Measurements from ENCODE around the gene RNU4-1.
"Not testable (repeated sequence)": the region's sequence is repeated elsewhere in the genome, so short reads cannot be mapped to it uniquely, and the experiment has no call there.

The RNU4-1 gene

GRCh38 chr12:120337730-120338129 is 44.7 kb upstream of the RNU4-1 start:
- peaks cover 25% of the 10 kb centered on the region; the same call in 1 of the 2 replicates for H3K9me3 ChIP-seq (ENCODE audit: insufficient read depth, low read length)
- no peaks in the 10 kb centered on the region for H3F3A ChIP-seq (ENCODE audit: insufficient read depth)
- H3K4me3 ChIP-seq (ENCODE audit: insufficient read depth, low read length, poor library complexity, severe bottlenecking): no peak overlapping the region
- H3K9ac ChIP-seq (ENCODE audit: low read length): no peak overlapping the region
- no peaks in the 10 kb centered on the region for H3K27me3 ChIP-seq (ENCODE audit: low read length)
- H4K20me1 ChIP-seq (ENCODE audit: low read depth, low read length): no peaks in the 10 kb centered on the region
- H3K4me2 ChIP-seq (ENCODE audit: low read depth, low read length, poor library complexity, severe bottlenecking): no peak overlapping the region
- no peak overlapping the region for H2AFZ ChIP-seq (ENCODE audit: low read depth, low read length, severe bottlenecking)
- H3K79me2 ChIP-seq (ENCODE audit: insufficient read depth, low read length): no peaks in the 10 kb centered on the region
- TF ChIP-seq EZH2phosphoT487 (conservative IDR thresholded peaks at IDR 0.05; ENCODE audit: low read length) (no peak), CTCF (IDR thresholded peaks at IDR 0.05; ENCODE audit: insufficient read depth, low read length, poor library complexity, severe bottlenecking) (no peak)
- H3K27ac ChIP-seq (ENCODE audit: low read depth, low read length): no peak overlapping the region
- no peaks in the 10 kb centered on the region for H3K36me3 ChIP-seq (ENCODE audit: low read length)
- H3K9me2 ChIP-seq (replicated peaks; ENCODE audit: insufficient read depth, low read length): no peaks in the 10 kb centered on the region

- not testable (repeated sequence) for H3K27me3 ChIP-seq (ENCODE audit: low read length); H3K4me2 ChIP-seq (ENCODE audit: low read depth, low read length, poor library complexity, severe bottlenecking); H4K20me1 ChIP-seq (ENCODE audit: low read depth, low read length); H3F3A ChIP-seq (ENCODE audit: insufficient read depth); H2AFZ ChIP-seq (ENCODE audit: low read depth, low read length, severe bottlenecking); H3K79me2 ChIP-seq (ENCODE audit: insufficient read depth, low read length); H3K36me3 ChIP-seq (ENCODE audit: low read length); H3K27ac ChIP-seq (ENCODE audit: low read depth, low read length); H3K9ac ChIP-seq (ENCODE audit: low read length); H3K4me3 ChIP-seq (ENCODE audit: insufficient read depth, low read length, poor library complexity, severe bottlenecking); H3K9me2 ChIP-seq (replicated peaks; ENCODE audit: insufficient read depth, low read length)
- H3K9me3 ChIP-seq (ENCODE audit: insufficient read depth, low read length): peaks cover 25% of the 10 kb centered on the region; the same call in 1 of the 2 replicates
Observed at GRCh38 chr12:120336392-120336791, 43.4 kb upstream of the RNU4-1 start.

GRCh38 chr12:120335447-120335846 is 42.4 kb upstream of the RNU4-1 start:
- H3K27me3 ChIP-seq (ENCODE audit: low read length); H3K79me2 ChIP-seq (ENCODE audit: insufficient read depth, low read length); H3K4me2 ChIP-seq (ENCODE audit: low read depth, low read length, poor library complexity, severe bottlenecking); H3K9me2 ChIP-seq (replicated peaks; ENCODE audit: insufficient read depth, low read length); H3K9ac ChIP-seq (ENCODE audit: low read length); H2AFZ ChIP-seq (ENCODE audit: low read depth, low read length, severe bottlenecking); H4K20me1 ChIP-seq (ENCODE audit: low read depth, low read length); H3K36me3 ChIP-seq (ENCODE audit: low read length); H3K27ac ChIP-seq (ENCODE audit: low read depth, low read length); H3F3A ChIP-seq (ENCODE audit: insufficient read depth); H3K4me3 ChIP-seq (ENCODE audit: insufficient read depth, low read length, poor library complexity, severe bottlenecking): not testable (repeated sequence)
- peaks cover 25% of the 10 kb centered on the region; the same call in 1 of the 2 replicates for H3K9me3 ChIP-seq (ENCODE audit: insufficient read depth, low read length)

- Histone ChIP-seq H3K27ac (ENCODE audit: low read depth, low read length) (no peak overlapping the region), H3K9me2 (replicated peaks; ENCODE audit: insufficient read depth, low read length) (no peaks in the 10 kb centered on the region), H3K27me3 (ENCODE audit: low read length) (no peaks in the 10 kb centered on the region), H3K4me2 (ENCODE audit: low read depth, low read length, poor library complexity, severe bottlenecking) (no peak overlapping the region), H3F3A (ENCODE audit: insufficient read depth) (no peaks in the 10 kb centered on the region), H3K9me3 (ENCODE audit: insufficient read depth, low read length) (peaks cover 14% of the 10 kb centered on the region; the same call in 1 of the 2 replicates), H4K20me1 (ENCODE audit: low read depth, low read length) (no peaks in the 10 kb centered on the region), H3K36me3 (ENCODE audit: low read length) (no peaks in the 10 kb centered on the region), H2AFZ (ENCODE audit: low read depth, low read length, severe bottlenecking) (no peak overlapping the region), H3K4me3 (ENCODE audit: insufficient read depth, low read length, poor library complexity, severe bottlenecking) (no peak overlapping the region), H3K9ac (ENCODE audit: low read length) (no peak overlapping the region), H3K79me2 (ENCODE audit: insufficient read depth, low read length) (no peaks in the 10 kb centered on the region)
- TF ChIP-seq CTCF (IDR thresholded peaks at IDR 0.05; ENCODE audit: insufficient read depth, low read length, poor library complexity, severe bottlenecking) (no peak), EZH2phosphoT487 (conservative IDR thresholded peaks at IDR 0.05; ENCODE audit: low read length) (no peak)
Observed at GRCh38 chr12:120332523-120332922, 39.5 kb upstream of the RNU4-1 start.
